Adrenal gland (tissue), 12 donors: ENCODE results near the gene CEP192. TPM values are rescaled to one million over a fixed set of nuclear protein-coding genes. Genes with fewer than 3 reads are reported as not detected.
"Not testable (repeated sequence)": the region's sequence is repeated elsewhere in the genome, so short reads cannot be mapped to it uniquely, and the experiment has no call there.

Experiments
- DNase-seq, 7 donors: peaks; one replicate each; pipeline ENCODE4 v3.0.0-alpha.2; 2019 to 2020
- H3K27ac ChIP-seq, 5 donors: fragments of 200-600 bp; sonication (generic) in 4 of 5; 1 replicate in 3 of 5; 2 replicates in 2 of 5; pipeline versions ENCODE4 v1.5.1 to v1.8.0; 2016 to 2020; ENCODE audit warnings: mild to moderate bottlenecking in 1 of 5
- H3K27me3 ChIP-seq: fragments of 200-600 bp; 2 replicates; pipeline ENCODE4 v1.8.0; 2021
- H3K36me3 ChIP-seq, 2 donors: fragments of 200-600 bp; replicated peaks in 1 of 2; 1 replicate in 1 of 2; 2 replicates in 1 of 2; pipeline versions ENCODE4 v1.5.1 to v1.8.0; 2018 to 2022
- H3K4me1 ChIP-seq, 2 donors: fragments of 200-600 bp; replicated peaks in 1 of 2; 1 replicate in 1 of 2; 2 replicates in 1 of 2; pipeline versions ENCODE4 v1.5.1 to v1.8.0; 2018 to 2021
- H3K4me3 ChIP-seq, 4 donors: fragments of 200-600 bp; sonication (generic) in 3 of 4; one replicate each; pipeline ENCODE4 v1.5.1; 2016 to 2018
- H3K9me3 ChIP-seq, 3 donors: fragments of 200-600 bp; sonication (generic) in 1 of 3; replicated peaks in 1 of 3; 1 replicate in 2 of 3; 2 replicates in 1 of 3; pipeline versions ENCODE4 v1.5.1 to v1.8.0; 2016 to 2021
- POLR2A ChIP-seq, 2 donors: fragments of 450-650 bp; IDR thresholded peaks; one replicate each; pipeline ENCODE4 v1.6.1; 2017; ENCODE audit warnings: antibody characterized with exemption in 2 of 2, mild to moderate bottlenecking in 2 of 2, moderate library complexity in 1 of 2
- WGBS, 4 donors: extraction: QIAGEN DNeasy Blood & Tissue Kit in 2 of 4; methylation state at CpG; one replicate each; pipeline versions ENCODE4 v1.1.5 to v1.1.7; 2013 to 2017; 5-methylcytosine and 5-hydroxymethylcytosine counted together
- intact Hi-C, 2 donors: fragments of 100-400 bp; cut with DNase I; formaldehyde crosslinking; loops; one replicate each; pipeline versions ENCODE4 v1.14.1 to v1.15.0; 2022 to 2023
- polyA plus RNA-seq, 3 donors: library from polyadenylated mRNA; stranded (reverse); fragments of 200-250 nt in 2 of 3; fragments of 350-450 nt in 1 of 3; fragmentation: Illumina TruSeq in 1 of 3; extraction: RNeasy Lipid Tissue Mini Kit (QIAGEN cat#74804) in 1 of 3; gene quantifications; one replicate each; pipeline ENCODE4 v1.2.3, GENCODE V29; 2013 to 2014
- total RNA-seq, 9 donors: library from RNA; depleted of rRNA in 4 of 9; stranded (reverse); fragments of >200 nt in 4 of 9; fragments of 120-200 nt in 1 of 9; fragmentation: NEBNext Ultra II Directional in 1 of 9; extraction: Animal tissue kit (Norgen Biotek cat#: 25700) in 1 of 9; gene quantifications; one replicate each; pipeline versions ENCODE4 v1.1.0 to v1.2.4, GENCODE V29; 2013 to 2023
- TF ChIP-seq, protein P1 (sequence below), 6 experiments: fragments of 450-650 bp in 4 of 6; fragments of 200-600 bp in 2 of 6; sonication (generic) in 1 of 6; IDR thresholded peaks; 1 replicate in 5 of 6; 2 replicates in 1 of 6; pipeline versions ENCODE4 v1.5.1 to v1.8.0; 2016 to 2021; ENCODE audit warnings: antibody characterized with exemption in 6 of 6, mild to moderate bottlenecking in 2 of 6, moderate library complexity in 1 of 6
- donor health status: healthy with polysubstance abuse.
- donor health status: Bipolar disorder and iron deficiency.
- donor health status: DM: yes; HTN: yes; CAD: no.
- donor health status: DM: no; HTN: no; CAD: no.
- donor health status: DM: no; HTN: no; CAD: no.
- donor health status: DM: yes; HTN: yes; CAD: no.

The CEP192 gene
- total and polyA plus RNA-seq, 12 donors = 7.5 to 36.8 (median 16.3) TPM

DNA sequence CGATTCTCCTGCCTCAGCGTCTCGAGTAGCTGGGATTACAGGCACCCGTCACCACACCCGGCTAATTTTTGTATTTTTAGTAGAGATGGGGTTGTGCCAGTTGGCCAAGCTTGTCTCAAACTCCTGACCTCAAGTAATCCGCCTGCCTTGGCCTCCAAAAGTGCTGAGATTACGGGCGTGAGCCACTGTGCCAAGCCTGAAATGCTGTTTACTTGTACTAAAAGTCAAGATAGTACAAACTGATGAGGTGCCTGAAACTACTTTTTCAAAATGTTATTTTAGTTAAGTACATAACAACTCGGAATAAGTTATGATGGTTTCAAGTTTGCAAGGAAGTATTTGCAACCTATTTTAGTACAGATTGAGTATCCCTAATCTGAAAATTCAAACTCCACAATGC is 85.7 kb downstream of the CEP192 start:
- Histone ChIP-seq H3K36me3 (peaks cover 0 to 6% of the 10 kb centered on the region in 2 donors), H3K4me3 (no peak overlapping the region), H3K27me3 (no peaks in the 10 kb centered on the region), H3K9me3 (no peaks in the 10 kb centered on the region), H3K4me1 (no peaks in the 10 kb centered on the region), H3K27ac (no peak overlapping the region)
- intact Hi-C loops = no loop called here
- WGBS, 4 donors = 71 to 81% (median 78%) methylated on average over 9 of the region's 9 CpGs
- DNase-seq = peak in 1 of 7 donors; percentile 23
- TF ChIP-seq, protein P1, sequence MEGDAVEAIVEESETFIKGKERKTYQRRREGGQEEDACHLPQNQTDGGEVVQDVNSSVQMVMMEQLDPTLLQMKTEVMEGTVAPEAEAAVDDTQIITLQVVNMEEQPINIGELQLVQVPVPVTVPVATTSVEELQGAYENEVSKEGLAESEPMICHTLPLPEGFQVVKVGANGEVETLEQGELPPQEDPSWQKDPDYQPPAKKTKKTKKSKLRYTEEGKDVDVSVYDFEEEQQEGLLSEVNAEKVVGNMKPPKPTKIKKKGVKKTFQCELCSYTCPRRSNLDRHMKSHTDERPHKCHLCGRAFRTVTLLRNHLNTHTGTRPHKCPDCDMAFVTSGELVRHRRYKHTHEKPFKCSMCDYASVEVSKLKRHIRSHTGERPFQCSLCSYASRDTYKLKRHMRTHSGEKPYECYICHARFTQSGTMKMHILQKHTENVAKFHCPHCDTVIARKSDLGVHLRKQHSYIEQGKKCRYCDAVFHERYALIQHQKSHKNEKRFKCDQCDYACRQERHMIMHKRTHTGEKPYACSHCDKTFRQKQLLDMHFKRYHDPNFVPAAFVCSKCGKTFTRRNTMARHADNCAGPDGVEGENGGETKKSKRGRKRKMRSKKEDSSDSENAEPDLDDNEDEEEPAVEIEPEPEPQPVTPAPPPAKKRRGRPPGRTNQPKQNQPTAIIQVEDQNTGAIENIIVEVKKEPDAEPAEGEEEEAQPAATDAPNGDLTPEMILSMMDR (IDR thresholded peaks at IDR 0.05) = no peak
- no peak for TF ChIP-seq POLR2A (IDR thresholded peaks at IDR 0.05)

DNA sequence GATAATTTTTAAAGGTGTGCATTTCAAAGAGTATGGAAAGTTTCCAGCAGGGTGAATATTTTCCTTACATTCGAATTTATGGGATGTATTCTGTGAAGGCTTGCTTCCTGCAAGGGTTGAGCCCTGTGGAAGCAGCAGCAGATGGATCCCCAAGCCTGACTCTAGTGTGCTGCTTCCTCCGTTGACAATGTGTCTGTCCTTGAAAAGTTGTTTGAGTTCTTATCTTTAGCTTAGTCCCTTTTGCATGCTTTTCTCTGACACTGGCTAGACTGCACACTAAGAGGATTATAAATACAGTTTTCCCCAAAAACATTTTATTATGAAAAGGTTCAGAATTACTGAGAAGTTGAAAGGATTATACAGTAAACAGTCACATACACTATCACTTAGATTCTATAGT is 86.3 kb downstream of the CEP192 start:
- H3K4me3 ChIP-seq = no peak overlapping the region
- no peaks in the 10 kb centered on the region for H3K27me3 ChIP-seq
- H3K9me3 ChIP-seq = no peaks in the 10 kb centered on the region
- intact Hi-C loops = no loop called here
- DNase-seq = no peak
- no peak overlapping the region for H3K27ac ChIP-seq
- H3K36me3 ChIP-seq = no peaks in the 10 kb centered on the region
- WGBS, 4 donors = 47 to 58% (median 54%) methylated on average over 2 of the region's 2 CpGs
- H3K4me1 ChIP-seq = no peaks in the 10 kb centered on the region
- TF ChIP-seq, protein P1 (IDR thresholded peaks at IDR 0.05) = no peak
- no peak for TF ChIP-seq POLR2A (IDR thresholded peaks at IDR 0.05)

DNA sequence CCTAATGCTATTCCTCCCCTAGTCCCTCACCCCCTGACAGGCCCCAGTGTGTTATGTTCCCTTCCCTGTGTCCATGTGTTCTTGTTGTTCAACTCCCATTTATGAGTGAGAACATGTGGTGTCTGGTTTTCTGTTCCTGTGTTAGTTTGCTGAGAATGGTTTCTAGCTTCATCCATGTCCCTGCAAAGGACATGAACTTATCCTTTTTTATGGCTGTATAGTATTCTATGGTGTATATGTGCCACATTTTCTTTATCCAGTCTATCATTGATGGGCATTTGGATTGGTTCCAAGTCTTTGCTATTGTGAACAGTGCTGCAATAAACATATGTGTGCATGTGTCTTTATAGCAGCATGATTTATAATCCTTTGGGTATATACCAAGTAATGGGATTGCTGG is 86.9 kb downstream of the CEP192 start:
- DNase-seq, H3K4me3 ChIP-seq, H3K36me3 ChIP-seq, H3K4me1 ChIP-seq, H3K27ac ChIP-seq, H3K9me3 ChIP-seq, intact Hi-C loops, H3K27me3 ChIP-seq: not testable (repeated sequence)

DNA sequence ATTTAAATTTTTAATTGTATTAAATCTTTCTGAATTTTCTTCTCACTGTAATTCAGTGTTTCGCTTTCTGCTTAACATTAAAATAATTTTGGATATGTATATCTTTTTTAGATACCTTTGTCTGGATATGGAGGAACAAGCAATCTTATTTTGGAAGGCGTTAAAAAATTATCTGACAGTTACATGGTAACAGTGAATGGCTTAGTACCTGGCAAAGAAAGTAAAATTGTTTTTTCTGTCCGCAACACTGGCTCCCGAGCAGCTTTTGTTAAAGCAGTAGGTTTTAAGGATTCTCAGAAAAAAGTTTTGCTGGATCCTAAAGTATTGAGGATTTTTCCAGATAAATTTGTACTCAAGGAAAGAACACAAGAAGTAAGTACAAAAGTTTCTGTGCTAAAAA is 95.7 kb downstream of the CEP192 start:
- Histone ChIP-seq H3K4me3 (no peak overlapping the region), H3K27me3 (no peaks in the 10 kb centered on the region), H3K36me3 (no peaks in the 10 kb centered on the region), H3K27ac (no peak overlapping the region), H3K9me3 (no peaks in the 10 kb centered on the region), H3K4me1 (no peaks in the 10 kb centered on the region)
- 96 to 98% (median 97%) methylated on average over 4 of the region's 4 CpGs for WGBS, 4 donors
- TF ChIP-seq POLR2A (IDR thresholded peaks at IDR 0.05) = no peak
- TF ChIP-seq, protein P1 (IDR thresholded peaks at IDR 0.05) = no peak
- no peak for DNase-seq
- intact Hi-C loops = no loop called here

DNA sequence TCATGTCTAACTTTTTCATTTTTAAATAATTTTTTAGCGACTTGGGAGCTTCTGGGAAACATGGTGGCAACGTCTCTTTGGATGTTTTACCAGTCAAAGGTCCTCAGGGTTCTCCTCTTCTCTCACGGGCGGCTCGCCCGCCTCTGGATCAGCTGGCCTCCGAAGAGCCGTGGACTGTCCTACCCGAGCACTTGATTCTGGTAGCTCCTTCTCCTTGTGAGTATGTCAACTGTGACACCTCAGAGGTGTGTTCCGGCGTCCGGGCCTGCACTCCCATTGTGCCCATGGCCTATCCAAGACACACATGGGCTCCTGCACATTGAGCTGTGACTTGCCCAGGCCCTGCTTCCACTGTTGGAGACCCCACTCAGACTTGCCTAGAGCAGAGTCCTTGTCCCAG is 104.3 kb downstream of the CEP192 start:
- TF ChIP-seq, protein P1 (IDR thresholded peaks at IDR 0.05) = no peak
- TF ChIP-seq POLR2A (IDR thresholded peaks at IDR 0.05) = no peak
- Histone ChIP-seq H3K9me3 (no peaks in the 10 kb centered on the region), H3K27me3 (no peaks in the 10 kb centered on the region), H3K27ac (no peak overlapping the region), H3K36me3 (peaks cover 0 to 39% of the 10 kb centered on the region in 2 donors), H3K4me3 (no peak overlapping the region), H3K4me1 (no peaks in the 10 kb centered on the region)
- intact Hi-C loops = no loop called here
- DNase-seq = no peak
- 95 to 99% (median 98%) methylated on average over 12 of the region's 12 CpGs for WGBS, 4 donors
